Subcutaneous abdominal adipose tissue (tissue), 5 donors: Measurements from ENCODE around the gene SEC22A.

Source experiments
- H3K27ac ChIP-seq: one replicate; pipeline ENCODE4 v1.7.0; 2013; ENCODE audit warnings: low read depth, mild to moderate bottlenecking, inconsistent platforms, low read length, moderate library complexity
- H3K27me3 ChIP-seq, 5 donors: one replicate each; pipeline ENCODE4 v1.7.0; 2013; ENCODE audit warnings: low read length in 5 of 5, inconsistent platforms in 1 of 5; ENCODE audit not compliant: control insufficient read depth in 5 of 5, insufficient read depth in 4 of 5
- H3K36me3 ChIP-seq, 5 donors: one replicate each; pipeline ENCODE4 v1.7.0; 2013; ENCODE audit warnings: low read length in 5 of 5; ENCODE audit not compliant: control insufficient read depth in 5 of 5, insufficient read depth in 5 of 5
- H3K4me1 ChIP-seq, 5 donors: one replicate each; pipeline ENCODE4 v1.7.0; 2013; ENCODE audit warnings: low read length in 5 of 5, mild to moderate bottlenecking in 3 of 5, moderate library complexity in 1 of 5; ENCODE audit not compliant: control insufficient read depth in 5 of 5, insufficient read depth in 5 of 5
- H3K4me3 ChIP-seq, 5 donors: one replicate each; pipeline ENCODE4 v1.7.0; 2013; ENCODE audit warnings: low read length in 5 of 5, low read depth in 1 of 5
- H3K9ac ChIP-seq, 5 donors: one replicate each; pipeline ENCODE4 v1.7.0; 2013; ENCODE audit warnings: low read length in 5 of 5, mild to moderate bottlenecking in 4 of 5, moderate library complexity in 3 of 5
- H3K9me3 ChIP-seq, 5 donors: one replicate each; pipeline ENCODE4 v1.7.0; 2013; ENCODE audit warnings: low read length in 5 of 5; ENCODE audit not compliant: control insufficient read depth in 5 of 5
- donor health status: healthy.
- donor health status: healthy.
- donor health status: healthy.
- donor health status: healthy.
- donor health status: healthy.

The SEC22A gene

DNA sequence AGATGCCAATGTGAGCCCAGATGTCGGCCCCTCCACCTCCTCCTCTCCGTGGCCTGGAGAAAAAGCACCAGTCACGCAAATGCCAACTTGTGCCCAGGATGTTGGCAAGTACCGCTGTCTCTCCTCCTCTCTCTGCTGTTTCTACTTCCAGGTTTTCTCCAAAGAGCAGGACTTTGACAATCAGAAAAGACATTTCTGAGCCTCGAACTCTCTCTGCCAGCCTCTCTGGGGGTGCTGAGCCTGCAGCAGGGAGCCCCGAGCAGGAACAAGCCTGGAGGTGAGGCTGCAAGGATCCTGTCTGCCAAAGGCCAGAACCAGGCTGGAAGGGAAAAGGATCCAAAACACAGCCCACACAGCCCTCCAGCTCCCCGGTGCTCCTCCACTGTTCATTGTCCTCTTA, 89.7 kb downstream of the SEC22A start:
- H3K9ac ChIP-seq: no peak overlapping the region
- H3K9me3 ChIP-seq: no peaks in the 10 kb centered on the region
- H3K27ac ChIP-seq: no peak overlapping the region
- H3K4me1 ChIP-seq: no peaks in the 10 kb centered on the region
- no peaks in the 10 kb centered on the region for H3K27me3 ChIP-seq
- peaks cover 0 to 70% (median 53%) of the 10 kb centered on the region in 5 donors for H3K36me3 ChIP-seq
- H3K4me3 ChIP-seq: no peak overlapping the region

DNA sequence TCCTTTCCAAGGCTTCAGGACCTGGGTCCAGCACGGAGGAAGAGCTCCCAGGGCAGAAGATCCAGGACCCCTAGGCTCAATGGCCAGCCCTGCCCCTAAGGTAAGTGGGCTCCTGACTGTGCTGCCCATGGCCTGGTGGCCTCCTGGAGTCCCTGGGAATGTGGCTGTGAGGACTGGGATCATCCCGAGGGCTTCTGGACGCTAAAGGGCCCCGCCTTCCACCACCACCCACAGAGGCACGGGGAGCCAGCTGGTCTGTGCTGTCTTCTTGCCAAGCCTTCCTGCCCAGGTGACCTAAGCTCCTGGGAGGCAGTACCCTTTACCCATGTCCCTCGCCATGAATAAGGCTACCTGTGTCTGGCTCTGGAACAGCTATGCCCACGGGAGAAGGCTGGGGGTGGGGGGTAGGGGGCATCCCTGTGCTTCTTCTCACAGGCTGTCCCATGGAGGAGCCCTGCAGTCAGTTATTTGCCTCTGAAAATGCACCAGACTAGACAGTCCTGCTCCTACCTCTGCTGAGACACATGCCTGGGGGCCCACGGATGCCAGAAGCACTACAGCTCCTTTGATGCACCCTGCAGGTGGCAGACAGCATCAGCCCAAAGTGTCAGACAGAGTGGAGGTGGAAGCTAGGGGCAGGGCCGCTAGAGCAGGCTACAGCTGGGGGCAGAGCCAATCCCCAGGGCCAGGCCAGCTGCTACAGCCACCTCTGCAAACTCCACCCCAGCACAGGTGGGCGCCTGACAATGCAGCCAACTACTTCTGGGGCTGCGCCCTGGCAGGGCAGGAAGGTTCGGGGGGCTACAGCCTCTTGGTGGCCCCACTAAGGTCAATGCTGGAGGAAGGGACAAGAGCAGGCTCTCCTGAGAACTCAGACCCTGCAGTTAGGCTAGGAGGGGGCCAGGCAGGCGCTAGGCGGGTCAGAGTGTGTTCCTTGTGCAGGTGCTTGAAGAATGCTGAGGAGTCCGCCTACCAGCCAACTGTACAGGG, 90.9 kb downstream of the SEC22A start:
- H3K9me3 ChIP-seq: no peaks in the 10 kb centered on the region

DNA sequence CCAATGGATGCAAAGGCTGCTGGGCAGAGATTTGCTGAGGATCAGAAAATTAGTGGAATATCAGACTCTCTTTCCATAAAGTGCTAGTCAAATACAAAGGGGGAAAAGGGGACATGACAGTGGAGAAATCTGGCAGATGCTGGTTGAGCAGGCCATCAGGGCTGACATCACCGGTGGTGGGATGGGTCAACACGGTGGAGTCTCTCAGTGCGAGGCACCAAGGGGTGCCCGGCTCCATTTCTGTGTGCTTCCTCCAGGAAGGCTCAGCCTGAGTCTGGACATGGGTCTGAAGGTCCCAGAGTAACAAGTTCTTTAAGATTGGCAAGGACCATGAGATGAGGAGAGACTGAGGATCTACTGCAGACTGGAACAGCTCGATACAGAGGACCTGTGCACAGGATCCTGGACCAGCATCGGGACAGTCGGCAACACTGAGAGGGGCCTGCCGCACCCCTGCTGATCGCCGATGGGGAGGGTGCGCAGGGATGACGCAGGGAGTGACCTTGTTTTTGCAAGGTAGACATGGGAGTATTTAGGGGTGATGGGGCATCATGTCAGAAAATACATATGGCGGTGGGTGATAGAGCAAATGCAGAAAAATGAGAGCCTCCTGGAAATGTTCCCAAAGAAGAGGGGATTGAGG, 92.7 kb downstream of the SEC22A start:
- no peak overlapping the region for H3K9ac ChIP-seq
- peaks cover 0 to 4% (median 1%) of the 10 kb centered on the region in 5 donors for H3K4me1 ChIP-seq
- no peaks in the 10 kb centered on the region for H3K27me3 ChIP-seq
- H3K27ac ChIP-seq: no peak overlapping the region
- H3K4me3 ChIP-seq: no peak overlapping the region
- no peaks in the 10 kb centered on the region for H3K9me3 ChIP-seq
- H3K36me3 ChIP-seq: peaks cover 5 to 65% (median 45%) of the 10 kb centered on the region in 5 donors

More for the DNA sequence above, 90.9 kb downstream of the SEC22A start:
- no peak overlapping the region for H3K9ac ChIP-seq
- H3K36me3 ChIP-seq: peaks cover 0 to 70% (median 47%) of the 10 kb centered on the region in 5 donors
- H3K4me1 ChIP-seq: no peaks in the 10 kb centered on the region
- no peak overlapping the region for H3K4me3 ChIP-seq
- no peak overlapping the region for H3K27ac ChIP-seq
- H3K27me3 ChIP-seq: no peaks in the 10 kb centered on the region

DNA sequence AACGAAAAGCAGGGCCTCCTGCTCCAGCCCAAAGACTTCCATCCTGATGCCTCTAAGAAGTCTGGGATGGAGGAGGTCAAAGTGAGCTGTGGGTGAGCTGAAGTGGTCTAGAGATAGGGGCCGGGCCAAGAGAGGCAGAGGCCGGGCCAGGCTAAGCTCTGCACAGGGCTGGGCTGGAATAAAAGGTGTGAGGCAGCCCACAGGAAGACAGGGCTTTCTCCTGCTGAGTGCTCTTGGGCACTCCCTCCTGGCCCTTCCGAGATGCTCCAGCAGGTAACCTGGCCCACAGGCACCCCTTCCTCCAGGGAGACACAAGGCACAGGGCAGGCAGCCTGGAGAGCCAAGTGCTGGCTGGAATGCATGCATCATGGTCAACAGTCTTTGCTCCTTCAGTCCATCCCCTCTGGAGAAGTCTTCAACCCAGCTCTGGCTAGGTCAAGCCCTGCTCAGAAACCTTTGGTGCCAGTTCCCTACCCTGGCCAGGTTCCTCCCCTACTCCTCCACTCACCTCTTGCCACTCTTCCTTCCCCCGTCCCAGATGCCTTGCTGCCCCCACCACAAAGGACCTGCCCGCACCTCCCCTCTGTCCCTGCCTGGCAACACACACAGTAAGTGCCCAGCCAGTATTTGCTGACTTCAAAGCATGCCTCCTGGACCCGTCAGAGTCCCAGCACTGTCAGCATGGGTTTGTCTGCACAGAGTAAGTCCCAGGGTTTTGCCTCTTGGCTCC, 93.6 kb downstream of the SEC22A start:
- Histone ChIP-seq H3K9ac (no peak overlapping the region), H3K27me3 (no peaks in the 10 kb centered on the region), H3K27ac (no peak overlapping the region), H3K4me3 (no peak overlapping the region), H3K36me3 (peaks cover 5 to 66% (median 45%) of the 10 kb centered on the region in 5 donors), H3K9me3 (no peaks in the 10 kb centered on the region), H3K4me1 (peaks cover 0 to 4% (median 3%) of the 10 kb centered on the region in 5 donors)

DNA sequence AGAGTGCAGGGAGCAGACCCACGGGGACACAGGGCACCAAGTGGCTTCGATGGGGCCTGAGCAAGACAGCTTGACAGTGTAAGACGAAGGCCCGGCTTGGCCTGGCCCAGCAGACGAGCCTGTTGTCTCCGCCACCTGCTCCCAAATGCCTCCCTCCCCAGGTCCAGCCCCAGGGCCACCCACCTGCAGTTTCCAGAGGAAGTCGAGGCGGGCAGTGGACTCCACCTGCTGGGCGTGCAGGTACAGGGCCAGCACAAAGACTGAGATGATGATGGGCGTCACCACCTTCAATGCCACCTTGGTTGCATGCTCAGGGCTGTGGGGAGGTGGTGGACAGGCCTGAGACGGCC, 94.1 kb downstream of the SEC22A start:
- Histone ChIP-seq H3K4me3 (no peak overlapping the region), H3K27ac (no peak overlapping the region), H3K4me1 (peaks cover 0 to 4% (median 3%) of the 10 kb centered on the region in 5 donors), H3K9me3 (no peaks in the 10 kb centered on the region), H3K27me3 (no peaks in the 10 kb centered on the region), H3K9ac (no peak overlapping the region), H3K36me3 (peaks cover 5 to 63% (median 41%) of the 10 kb centered on the region in 5 donors)

DNA sequence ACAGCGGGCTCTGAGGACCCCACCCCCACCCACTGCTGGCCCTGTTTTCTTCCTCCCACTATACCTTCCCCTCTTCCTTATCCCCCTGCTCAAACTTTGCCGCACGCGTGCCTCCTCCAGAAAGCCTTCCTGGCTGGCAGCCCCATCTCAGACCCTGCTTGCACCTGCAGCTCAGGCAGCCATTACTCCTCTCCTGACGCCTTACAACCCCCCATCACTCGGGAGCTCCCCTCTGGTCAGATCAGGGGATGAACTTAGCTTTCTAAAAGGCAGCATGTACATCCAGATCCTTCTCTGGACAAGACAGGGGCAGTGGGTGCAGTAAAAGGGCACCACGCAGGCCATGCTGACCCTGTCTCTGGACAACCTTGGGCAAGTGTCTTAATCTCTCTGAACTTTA, 94.5 kb downstream of the SEC22A start:
- no peaks in the 10 kb centered on the region for H3K27me3 ChIP-seq
- peaks cover 3 to 61% (median 40%) of the 10 kb centered on the region in 5 donors for H3K36me3 ChIP-seq
- H3K9me3 ChIP-seq: no peaks in the 10 kb centered on the region

DNA sequence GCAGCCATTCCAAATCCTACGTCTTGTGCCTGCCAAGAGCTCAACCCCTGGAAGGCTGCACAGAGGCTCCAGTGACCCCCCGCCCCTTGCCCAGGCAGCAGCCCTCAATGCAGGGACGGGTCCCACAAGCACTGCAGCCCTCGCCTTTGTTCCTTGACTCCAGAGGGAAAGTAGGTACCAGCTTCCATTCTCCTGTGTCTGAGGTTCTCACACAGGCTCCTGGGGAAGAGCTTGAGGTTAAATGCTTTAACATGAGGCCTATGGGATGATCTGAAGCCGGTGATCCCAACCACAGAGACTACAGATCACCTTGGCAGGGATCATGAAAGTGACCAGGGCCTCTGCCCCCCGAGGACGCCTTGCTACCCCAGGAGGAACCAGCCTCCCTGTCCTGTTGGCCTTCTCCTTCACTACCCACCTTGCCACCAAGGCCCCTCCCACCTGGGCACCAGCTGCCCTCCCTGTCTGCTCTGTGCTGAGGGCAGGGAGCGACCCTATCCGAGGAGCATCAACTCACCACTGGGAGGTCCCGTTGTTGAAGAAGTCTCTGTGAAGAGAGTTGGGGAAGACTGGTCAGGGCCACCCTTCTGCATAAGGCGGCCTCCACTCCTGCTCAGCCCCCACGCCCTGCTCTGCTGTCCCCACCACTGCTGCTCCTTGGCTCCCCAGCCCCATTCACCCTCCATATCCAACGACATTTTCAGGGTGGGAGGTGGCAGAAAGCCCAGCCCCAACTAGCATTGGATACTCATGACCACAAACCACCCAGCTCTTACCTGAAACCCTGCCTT, 95.3 kb downstream of the SEC22A start:
- Histone ChIP-seq H3K4me1 (peaks cover 0 to 4% (median 3%) of the 10 kb centered on the region in 5 donors), H3K27me3 (no peaks in the 10 kb centered on the region), H3K9me3 (no peaks in the 10 kb centered on the region), H3K9ac (no peak overlapping the region), H3K27ac (no peak overlapping the region), H3K4me3 (no peak overlapping the region), H3K36me3 (peaks cover 2 to 63% (median 38%) of the 10 kb centered on the region in 5 donors)

More for the DNA sequence above, 94.5 kb downstream of the SEC22A start:
- H3K4me1 ChIP-seq: peaks cover 0 to 4% (median 3%) of the 10 kb centered on the region in 5 donors
- no peak overlapping the region for H3K4me3 ChIP-seq
- no peak overlapping the region for H3K27ac ChIP-seq
- H3K9ac ChIP-seq: no peak overlapping the region

DNA sequence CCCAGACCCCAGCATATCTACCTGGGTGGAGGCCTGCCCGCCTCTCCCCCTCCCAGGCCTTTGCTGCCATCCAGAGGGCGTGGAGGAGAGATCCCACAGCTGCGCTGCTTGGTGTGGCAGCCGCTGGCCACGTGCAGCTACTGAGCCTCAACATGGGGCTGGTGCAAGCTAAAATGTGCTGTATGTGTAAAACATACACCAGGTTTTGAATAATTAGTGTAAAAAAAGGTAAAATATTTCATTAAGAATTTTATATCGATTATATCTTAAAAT, 95.8 kb downstream of the SEC22A start:
- H3K9me3 ChIP-seq: no peaks in the 10 kb centered on the region
- no peaks in the 10 kb centered on the region for H3K27me3 ChIP-seq
- H3K27ac ChIP-seq: no peak overlapping the region
- H3K4me3 ChIP-seq: no peak overlapping the region
- no peak overlapping the region for H3K9ac ChIP-seq
- peaks cover 2 to 66% (median 42%) of the 10 kb centered on the region in 5 donors for H3K36me3 ChIP-seq
- peaks cover 0 to 4% (median 3%) of the 10 kb centered on the region in 5 donors for H3K4me1 ChIP-seq

DNA sequence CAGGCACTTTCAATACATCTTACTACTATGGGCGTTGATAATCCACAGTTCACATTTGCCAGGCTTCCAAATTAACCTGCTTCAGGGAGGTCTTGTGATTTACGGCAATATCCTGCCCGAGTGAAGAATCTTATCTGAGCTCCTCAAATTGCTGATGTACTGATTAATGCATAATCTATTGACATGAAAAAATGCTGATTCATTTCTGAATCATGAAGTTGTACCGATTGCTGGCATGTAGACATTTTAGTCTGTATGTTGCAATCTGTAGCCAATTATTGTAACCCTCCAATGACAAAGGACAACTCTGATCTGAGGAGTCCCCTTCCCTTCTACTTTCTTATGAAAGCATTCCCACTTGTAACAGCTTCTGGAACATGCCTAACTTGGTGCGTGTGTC, 97.2 kb downstream of the SEC22A start:
- Histone ChIP-seq H3K9me3 (no peaks in the 10 kb centered on the region), H3K27ac (peak overlapping the region; percentile 62), H3K9ac (no peak overlapping the region), H3K36me3 (peaks cover 5 to 69% (median 47%) of the 10 kb centered on the region in 5 donors), H3K4me1 (peaks cover 0 to 4% (median 3%) of the 10 kb centered on the region in 5 donors), H3K27me3 (no peaks in the 10 kb centered on the region), H3K4me3 (no peak overlapping the region)
